Activated T-helper 1 cell treated with anti-CD3 and anti-CD28 coated beads, Interleukin-2, amount 50 U/mL, for 16 hours (primary cell): ENCODE data around the gene IBSP.

Experiments used
- DNase-seq, 2 donors: peaks; one replicate each; pipeline ENCODE4 v3.0.0-alpha.2; 2020; ENCODE audit warnings: low read depth in 1 of 2, low spot score in 1 of 2

IBSP gene

GRCh38 chr4:87838205-87838604 is 38.9 kb downstream of the IBSP start:
- DNase-seq, result no peak

GRCh38 chr4:87838890-87839591 is 39.7 kb downstream of the IBSP start:
- DNase-seq, result no peak

- no peak for DNase-seq
Measured at GRCh38 chr4:87839592-87839946, 40.2 kb downstream of the IBSP start.

DNA sequence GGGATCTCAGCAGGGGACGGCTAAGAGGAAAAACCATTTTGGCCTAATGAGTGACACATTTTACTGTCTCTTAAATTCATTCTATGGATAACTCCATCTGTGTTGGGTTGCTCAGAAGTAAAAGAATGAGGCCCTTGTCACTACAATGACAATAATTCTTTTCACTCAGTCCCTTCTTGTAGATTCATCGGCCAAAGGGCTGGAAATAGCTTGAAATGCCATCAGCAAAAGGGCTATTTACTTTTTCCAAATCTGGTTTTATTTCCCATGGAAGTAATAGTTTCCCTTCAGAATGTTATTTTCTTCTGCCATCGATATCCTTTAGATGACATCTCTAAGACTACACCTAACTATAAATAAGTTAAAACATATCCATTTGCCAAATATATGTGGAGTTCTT is 40.8 kb downstream of the IBSP start:
- DNase-seq, result no peak

DNA sequence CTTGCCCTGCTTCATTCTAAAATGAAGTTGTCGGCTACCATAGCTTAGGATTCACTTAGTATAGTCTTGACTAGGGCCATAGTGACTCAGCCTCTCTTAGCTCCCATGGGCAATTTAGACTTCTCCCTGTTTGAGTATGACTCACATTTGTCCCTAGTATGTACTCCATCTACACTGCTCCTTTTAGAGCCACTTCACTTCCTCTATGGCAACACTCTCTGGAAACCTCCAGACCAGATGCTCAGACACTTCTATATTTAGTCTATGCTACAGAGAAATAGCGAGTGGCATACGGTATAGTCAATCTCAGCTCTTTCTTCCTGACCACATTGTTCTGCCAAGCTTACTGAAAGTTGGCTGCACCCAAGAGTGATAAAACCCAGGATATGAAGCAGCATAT is 44.6 kb downstream of the IBSP start:
- DNase-seq, result no peak

GRCh38 chr4:87844452-87844851 is 45.1 kb downstream of the IBSP start:
- DNase-seq, result no peak

DNA sequence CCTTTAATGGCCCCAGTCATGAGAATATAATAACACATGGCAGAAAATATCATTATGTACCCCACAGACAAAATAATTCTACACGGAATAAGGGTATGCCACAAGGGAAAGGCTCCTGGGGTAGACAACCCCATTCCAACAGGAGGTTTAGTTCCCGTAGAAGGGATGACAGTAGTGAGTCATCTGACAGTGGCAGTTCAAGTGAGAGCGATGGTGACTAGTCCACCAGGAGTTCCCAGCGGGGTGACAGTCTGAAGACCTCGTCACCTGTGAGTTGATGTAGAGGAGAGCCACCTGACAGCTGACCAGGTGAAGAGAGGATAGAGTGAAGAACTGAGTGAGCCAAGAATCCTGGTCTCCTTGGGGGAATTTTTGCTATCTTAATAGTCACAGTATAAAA is 46.9 kb downstream of the IBSP start:
- DNase-seq, result no peak

DNA sequence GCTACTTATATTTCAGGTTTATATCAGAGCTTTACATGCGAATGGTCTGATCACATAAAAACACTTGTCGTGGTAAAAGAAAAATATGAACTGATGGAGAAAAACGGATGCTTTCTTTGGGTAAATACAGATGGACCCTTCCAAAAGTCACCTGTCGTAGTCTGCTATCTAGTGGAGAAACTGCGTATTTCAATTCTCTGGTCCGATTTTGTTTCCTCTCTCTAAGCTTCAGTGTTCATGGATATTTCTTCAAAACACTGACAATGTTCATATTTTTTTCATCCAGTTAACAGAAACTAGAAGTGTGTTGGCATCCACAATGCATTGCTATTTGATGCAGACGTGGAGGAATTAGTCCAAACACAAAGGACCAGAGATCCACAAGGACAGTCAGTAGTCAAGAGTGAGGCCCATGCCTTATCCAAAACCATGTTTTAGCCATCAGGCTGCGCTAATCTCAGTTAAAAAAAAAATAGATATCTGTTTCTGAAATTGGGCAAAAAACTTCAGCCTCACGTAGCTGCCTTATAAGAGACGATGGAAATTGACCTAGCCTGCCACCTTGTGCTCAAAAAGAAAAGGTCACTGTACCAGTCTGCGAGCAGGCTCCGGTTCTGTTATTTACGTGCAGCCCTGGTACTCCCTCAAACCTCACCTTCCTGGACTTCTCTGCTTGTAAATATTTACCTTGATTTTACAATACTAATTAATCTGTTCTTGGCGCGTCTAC is 49.4 kb downstream of the IBSP start:
- DNase-seq, result peak in 1 of 2 donors; percentile 0

- no peak for DNase-seq
Measured at GRCh38 chr4:87849612-87850011, 50.3 kb downstream of the IBSP start.

DNA sequence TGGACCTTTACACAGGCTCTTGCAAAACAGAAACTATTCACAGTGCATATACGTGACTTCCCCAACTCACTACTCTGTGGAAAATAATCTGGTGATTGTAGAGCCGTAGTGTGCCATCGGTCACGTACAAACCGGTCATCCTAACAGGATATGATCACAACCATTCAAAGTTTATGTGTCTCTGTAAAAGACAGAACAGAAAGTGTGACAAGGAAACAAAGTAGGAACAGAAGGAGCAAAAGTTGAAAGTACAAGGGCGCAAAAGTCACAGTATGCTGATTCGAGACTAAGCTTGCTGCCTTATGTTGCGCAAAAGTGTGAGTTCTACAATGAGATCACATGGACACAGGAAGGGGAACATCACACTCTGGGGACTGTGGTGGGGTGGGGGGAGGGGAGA is 52.0 kb downstream of the IBSP start:
- DNase-seq, result no peak

GRCh38 chr4:87851953-87852352 is 52.6 kb downstream of the IBSP start:
- DNase-seq, result no peak

- DNase-seq, result no peak
Measured at GRCh38 chr4:87853108-87853507, 53.8 kb downstream of the IBSP start.

GRCh38 chr4:87853891-87854290 is 54.5 kb downstream of the IBSP start:
- DNase-seq, result no peak

- no peak for DNase-seq
Measured at GRCh38 chr4:87855559-87855958, 56.2 kb downstream of the IBSP start.

GRCh38 chr4:87856816-87857215 is 57.5 kb downstream of the IBSP start:
- DNase-seq, result no peak

DNA sequence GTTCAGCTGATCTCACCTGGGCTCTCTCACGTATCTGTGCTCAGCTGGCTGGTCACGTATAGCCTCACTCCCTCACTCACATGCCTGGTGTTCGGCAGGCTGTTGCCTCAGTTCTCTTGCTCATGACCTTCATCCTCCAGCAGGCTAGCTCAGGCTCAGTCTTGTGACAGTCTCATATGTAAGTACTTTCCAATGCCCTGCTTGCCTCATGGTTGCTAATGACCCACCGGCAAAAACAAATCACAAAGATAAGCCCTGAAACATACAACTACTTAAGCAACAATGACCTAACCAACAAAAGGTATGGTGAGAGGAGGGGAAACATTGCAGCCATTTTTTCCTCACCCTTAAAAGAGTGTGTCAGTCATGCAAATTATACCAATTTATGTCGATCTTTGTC is 58.4 kb downstream of the IBSP start:
- no peak for DNase-seq
